Activated CD4-positive, CD25-positive, alpha-beta regulatory T cell treated with anti-CD3 and anti-CD28 coated beads, Interleukin-2, amount 50 U/mL, for 24 hours (primary cell): ENCODE measurements around the gene HLA-F.

Experiments
- ATAC-seq, 2 donors: fragments of 150-1000 bp; cut with Tn5 transposase; one replicate each; pipeline ENCODE4 v1.10.0; 2021; ENCODE audit warnings: mild to moderate bottlenecking in 1 of 2, moderate library complexity in 1 of 2

The HLA-F gene

GRCh38 chr6:29724937-29725869 is 2.0 kb downstream of the HLA-F start:
- no peak for ATAC-seq

GRCh38 chr6:29726001-29726400 is 2.8 kb downstream of the HLA-F start:
- ATAC-seq: no peak

- no peak for ATAC-seq
Measured at GRCh38 chr6:29726571-29727194, 3.4 kb downstream of the HLA-F start.

GRCh38 chr6:29727637-29728036 is 4.4 kb downstream of the HLA-F start:
- no peak for ATAC-seq

GRCh38 chr6:29728173-29728874 is 5.1 kb downstream of the HLA-F start:
- no peak for ATAC-seq

GRCh38 chr6:29728875-29729270 is 5.6 kb downstream of the HLA-F start:
- no peak for ATAC-seq

GRCh38 chr6:29729774-29730328 is 6.6 kb downstream of the HLA-F start:
- ATAC-seq: no peak

- no peak for ATAC-seq
Measured at GRCh38 chr6:29730575-29731126, 7.4 kb downstream of the HLA-F start.

- no peak for ATAC-seq
Measured at GRCh38 chr6:29731281-29731680, 8.0 kb downstream of the HLA-F start.

GRCh38 chr6:29733057-29733456 is 9.8 kb downstream of the HLA-F start:
- ATAC-seq: no peak

GRCh38 chr6:29734046-29735018 is 11.1 kb downstream of the HLA-F start:
- peak in 1 of 2 donors; percentile 35 for ATAC-seq

GRCh38 chr6:29736563-29736962 is 13.3 kb downstream of the HLA-F start:
- ATAC-seq: no peak

- peak; percentile 74 to 80 for ATAC-seq
Measured at GRCh38 chr6:29737707-29738630, 14.7 kb downstream of the HLA-F start.

GRCh38 chr6:29739136-29739881 is 16.1 kb downstream of the HLA-F start:
- ATAC-seq: no peak

GRCh38 chr6:29739882-29740261 is 16.6 kb downstream of the HLA-F start:
- no peak for ATAC-seq

- no peak for ATAC-seq
Measured at GRCh38 chr6:29741592-29741991, 18.4 kb downstream of the HLA-F start.

- ATAC-seq: no peak
Measured at GRCh38 chr6:29742127-29742526, 18.9 kb downstream of the HLA-F start.

GRCh38 chr6:29743025-29743424 is 19.8 kb downstream of the HLA-F start:
- no peak for ATAC-seq

- no peak for ATAC-seq
Measured at GRCh38 chr6:29743568-29743967, 20.3 kb downstream of the HLA-F start.

GRCh38 chr6:29744131-29744530 is 20.9 kb downstream of the HLA-F start:
- ATAC-seq: no peak
